OCI-LY3 (cell line): ENCODE measurements around the gene MACF1.

Source experiments
- EZH2phosphoT487 ChIP-seq: fragments of 200-600 bp; shearing (Covaris generic); IDR thresholded peaks from 2 replicates; pipeline ENCODE4 v1.6.1; 2018; ENCODE audit warnings: antibody characterized with exemption, mixed run types, low read depth
- TF ChIP-seq, protein P1 (sequence below): fragments of 200-600, 300-600 bp; sonication (generic); IDR thresholded peaks from 2 replicates; pipeline ENCODE4 v1.5.1; 2014; ENCODE audit warnings: antibody characterized with exemption, low read length, low read depth

DNA sequence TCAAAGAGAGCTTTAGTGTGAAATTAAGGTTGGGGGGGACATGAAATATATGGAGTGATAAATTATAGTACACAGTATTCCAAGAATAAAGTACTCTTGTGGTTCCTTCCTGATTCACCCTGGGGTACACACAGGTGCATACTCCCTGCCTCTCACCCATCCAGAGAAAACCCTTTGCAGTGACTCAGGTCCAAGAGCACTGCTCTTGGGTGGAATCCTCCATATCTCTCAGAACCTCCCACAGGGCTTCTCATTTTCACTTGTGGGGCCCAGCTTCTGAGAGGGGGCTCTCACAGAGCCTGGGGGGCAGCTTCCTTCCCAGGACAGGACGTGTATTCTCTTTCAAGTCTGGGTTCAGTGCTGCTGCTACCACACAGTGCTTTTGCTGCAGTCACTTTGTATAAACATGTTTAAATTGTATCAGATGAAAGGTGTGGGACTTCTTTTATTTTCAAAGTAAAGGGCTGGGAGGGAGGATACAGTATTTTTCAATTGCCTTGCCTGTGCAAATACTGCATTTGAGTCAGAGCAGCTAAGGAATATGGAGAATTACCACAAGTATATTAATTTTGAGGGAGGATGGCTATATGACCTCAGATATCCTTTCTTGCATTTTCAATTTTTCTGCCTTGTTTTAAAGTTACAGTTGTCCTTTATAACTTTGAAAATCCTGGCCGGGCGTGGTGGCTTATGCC is 262.1 kb downstream of the MACF1 start:
- TF ChIP-seq, protein P1, sequence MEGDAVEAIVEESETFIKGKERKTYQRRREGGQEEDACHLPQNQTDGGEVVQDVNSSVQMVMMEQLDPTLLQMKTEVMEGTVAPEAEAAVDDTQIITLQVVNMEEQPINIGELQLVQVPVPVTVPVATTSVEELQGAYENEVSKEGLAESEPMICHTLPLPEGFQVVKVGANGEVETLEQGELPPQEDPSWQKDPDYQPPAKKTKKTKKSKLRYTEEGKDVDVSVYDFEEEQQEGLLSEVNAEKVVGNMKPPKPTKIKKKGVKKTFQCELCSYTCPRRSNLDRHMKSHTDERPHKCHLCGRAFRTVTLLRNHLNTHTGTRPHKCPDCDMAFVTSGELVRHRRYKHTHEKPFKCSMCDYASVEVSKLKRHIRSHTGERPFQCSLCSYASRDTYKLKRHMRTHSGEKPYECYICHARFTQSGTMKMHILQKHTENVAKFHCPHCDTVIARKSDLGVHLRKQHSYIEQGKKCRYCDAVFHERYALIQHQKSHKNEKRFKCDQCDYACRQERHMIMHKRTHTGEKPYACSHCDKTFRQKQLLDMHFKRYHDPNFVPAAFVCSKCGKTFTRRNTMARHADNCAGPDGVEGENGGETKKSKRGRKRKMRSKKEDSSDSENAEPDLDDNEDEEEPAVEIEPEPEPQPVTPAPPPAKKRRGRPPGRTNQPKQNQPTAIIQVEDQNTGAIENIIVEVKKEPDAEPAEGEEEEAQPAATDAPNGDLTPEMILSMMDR: no peak
- no peak for TF ChIP-seq EZH2phosphoT487
